HG03175 (cell line): ENCODE results near the gene HLA-DQA1.
A peak's percentile ranks its signal among the peaks of the same experiment; 100 is the strongest.
"Not testable (repeated sequence)": the region's sequence is repeated elsewhere in the genome, so short reads cannot be mapped to it uniquely, and the experiment has no call there.

Source experiments
- ATAC-seq: cut with Tn5 transposase; IDR thresholded peaks from one replicate; pipeline ENCODE4 v1.9.1; 2021; ENCODE audit warnings: mild to moderate bottlenecking, moderate library complexity; ENCODE audit not compliant: unreplicated experiment

Gene HLA-DQA1

DNA sequence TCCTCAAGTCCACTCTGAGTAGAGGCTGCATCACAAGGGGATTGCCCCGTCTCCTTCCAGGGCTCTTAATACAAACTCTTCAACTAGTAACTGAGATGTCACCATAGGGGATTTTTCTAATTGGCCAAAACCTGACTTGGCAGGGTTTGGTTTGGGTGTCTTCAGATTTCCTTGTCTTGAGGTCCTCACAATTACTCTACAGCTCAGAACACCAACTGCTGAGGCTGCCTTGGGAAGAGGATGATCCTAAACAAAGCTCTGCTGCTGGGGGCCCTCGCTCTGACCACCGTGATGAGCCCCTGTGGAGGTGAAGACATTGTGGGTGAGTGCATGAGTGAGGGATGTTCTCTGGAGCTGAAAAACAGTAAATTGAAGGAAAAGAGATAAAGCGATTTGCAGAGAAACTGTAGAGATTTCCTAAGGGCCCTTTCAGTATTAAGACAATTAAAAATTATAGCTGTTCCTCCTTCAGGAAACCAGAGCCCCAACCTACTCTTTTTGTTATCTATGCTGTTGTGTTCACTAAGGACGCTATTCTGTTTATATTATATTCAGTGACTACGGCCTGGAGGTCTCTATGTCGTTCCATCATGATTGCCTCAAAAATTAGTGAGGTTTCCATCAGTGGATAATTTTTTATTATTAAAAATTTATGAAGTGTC lies at the start of gene HLA-DQA1:
Gene HLA-DQA1 (plus strand): TSS at position 188 of the 662 bp plus-strand sequence. CDS start 53 bp downstream, at position 241.
- ATAC-seq: peak; percentile 79

DNA sequence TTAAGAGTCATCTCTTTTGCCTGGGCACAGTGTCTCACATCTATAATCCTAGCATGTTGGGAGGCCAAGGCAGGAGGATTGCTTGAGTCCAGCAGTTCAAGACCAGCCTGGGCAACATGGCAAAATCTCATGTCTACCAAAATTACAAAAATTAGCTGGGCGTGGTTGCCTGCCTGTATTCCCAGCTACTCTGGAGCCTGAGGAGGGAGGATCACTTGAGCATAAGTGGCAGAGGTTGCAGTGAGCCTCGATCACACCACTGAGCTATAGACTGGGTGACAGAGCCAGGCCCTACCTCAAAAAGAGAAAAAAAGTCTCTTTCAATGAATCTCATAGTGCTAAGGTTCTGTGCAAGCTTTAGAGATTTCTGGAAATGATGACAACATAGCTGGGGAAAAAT lies 49.0 kb upstream of the HLA-DQA1 start:
- no peak for ATAC-seq

DNA sequence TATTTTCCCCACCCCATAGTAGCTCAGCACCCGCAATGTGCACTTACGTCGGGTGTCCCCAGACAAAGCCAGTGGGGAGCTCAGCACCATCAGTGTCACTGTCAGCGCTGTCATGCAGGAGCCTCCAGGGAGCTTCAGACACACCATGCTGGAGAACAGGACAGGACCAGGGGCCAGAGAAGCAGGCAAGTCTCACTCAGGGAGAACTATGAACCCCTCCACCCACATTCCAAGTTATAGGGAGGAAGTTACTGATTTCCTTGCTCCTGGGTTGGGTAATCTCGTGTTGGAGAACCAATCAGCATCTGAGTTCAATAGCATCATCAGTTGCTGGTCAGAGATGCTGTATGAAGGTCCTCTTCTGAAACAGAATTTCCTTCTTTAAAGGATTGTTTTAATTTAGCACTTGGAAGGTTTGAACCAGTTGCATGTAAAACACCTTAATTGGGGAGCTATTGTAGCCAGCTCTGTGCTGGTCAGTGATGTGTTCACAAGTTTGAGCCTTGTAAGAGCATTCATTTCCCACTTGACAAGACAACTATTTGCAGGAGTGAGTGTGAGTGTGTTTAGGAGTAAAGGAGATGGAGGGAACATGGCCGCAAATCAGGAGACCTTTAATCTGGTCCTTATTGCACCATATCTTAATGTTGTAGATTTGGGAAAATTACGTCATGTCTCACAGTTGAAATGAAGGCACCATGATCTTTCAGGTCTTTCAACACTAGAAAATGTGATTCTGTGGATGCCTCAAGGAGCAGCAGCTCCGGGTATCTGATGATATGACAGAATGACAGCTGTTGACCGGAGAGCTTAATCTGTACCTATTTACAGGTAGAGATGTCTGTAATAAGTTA lies 47.4 kb upstream of the HLA-DQA1 start, which contains the start of gene HLA-DRB1:
Gene HLA-DRB1 (minus strand): TSS at position 253 of the 854 bp plus-strand sequence. CDS start 106 bp downstream, at position 147.
- peak; percentile 96 for ATAC-seq

DNA sequence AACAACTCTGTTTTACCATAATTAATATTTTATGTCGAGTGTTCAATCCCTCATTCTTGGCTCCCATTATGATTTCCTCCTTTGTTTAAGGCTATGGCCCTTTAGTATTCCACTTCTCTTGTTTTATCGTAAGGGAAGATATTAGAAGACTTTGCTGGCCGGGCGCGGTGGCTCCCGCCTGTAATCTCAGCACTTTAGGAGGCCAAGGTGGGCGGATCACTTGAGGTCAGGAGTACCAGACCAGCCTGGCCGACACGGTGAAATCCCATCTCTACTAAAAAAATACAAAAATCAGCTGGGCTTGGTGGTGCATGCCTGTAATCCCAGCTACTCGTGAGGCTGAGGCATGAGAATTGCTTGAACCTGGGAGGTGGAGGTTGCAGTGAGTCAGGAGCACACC lies 46.5 kb upstream of the HLA-DQA1 start:
- ATAC-seq: not testable (repeated sequence)

DNA sequence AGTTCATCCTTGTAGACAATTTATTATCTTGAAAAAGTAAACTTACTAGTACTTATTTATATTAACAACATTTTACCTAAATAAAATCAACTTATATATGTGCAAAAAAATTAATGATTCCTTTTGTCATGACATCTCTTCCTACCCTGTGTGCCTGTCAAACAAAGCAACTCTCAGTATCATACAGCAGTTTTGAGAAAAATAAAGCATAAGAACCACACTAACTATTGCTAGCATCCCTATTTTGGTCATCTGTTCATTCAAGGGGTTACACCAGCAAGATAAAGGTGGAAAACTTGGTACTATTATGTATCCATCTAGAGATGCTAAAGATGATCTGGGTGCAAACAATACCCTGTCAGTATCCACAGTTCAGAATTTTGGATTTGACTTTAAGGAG lies 40.2 kb upstream of the HLA-DQA1 start:
- no peak for ATAC-seq

DNA sequence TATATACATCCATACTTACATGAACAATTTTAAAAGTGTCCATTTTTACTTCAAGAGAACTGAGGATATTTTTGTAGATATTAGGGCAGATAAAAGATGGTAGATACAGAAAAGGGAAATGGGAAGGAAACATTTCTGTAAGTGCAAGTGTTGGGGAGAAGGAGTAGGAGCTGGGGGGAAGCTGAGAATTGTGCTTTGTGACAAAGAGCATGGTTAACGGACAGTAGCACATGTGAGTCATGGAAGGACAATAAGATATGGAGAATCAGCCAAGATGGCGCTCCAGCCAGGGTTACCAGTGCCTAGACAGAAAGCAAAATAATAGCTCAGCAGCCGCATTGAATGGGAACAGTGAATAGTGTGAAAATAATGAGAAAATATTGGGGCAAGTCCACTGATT lies 34.8 kb upstream of the HLA-DQA1 start:
- ATAC-seq: no peak

DNA sequence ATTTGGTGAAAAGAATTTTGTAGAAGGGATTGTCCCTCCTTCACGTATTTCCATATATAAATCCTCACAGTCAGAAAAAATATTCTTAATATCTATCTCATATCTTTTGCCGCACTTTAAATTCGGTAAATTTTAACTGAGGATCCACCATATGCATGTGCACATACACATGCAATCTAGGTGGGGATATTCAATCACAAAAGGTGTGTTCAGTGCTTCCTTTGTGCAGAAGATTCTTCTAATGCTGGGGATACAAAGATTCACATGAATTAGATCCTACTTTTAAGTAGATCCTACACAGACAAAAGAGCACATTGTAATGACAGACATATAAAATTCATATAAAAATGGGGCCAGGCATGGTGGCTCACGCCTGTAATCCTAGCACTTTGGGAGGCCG lies 34.0 kb upstream of the HLA-DQA1 start:
- no peak for ATAC-seq

DNA sequence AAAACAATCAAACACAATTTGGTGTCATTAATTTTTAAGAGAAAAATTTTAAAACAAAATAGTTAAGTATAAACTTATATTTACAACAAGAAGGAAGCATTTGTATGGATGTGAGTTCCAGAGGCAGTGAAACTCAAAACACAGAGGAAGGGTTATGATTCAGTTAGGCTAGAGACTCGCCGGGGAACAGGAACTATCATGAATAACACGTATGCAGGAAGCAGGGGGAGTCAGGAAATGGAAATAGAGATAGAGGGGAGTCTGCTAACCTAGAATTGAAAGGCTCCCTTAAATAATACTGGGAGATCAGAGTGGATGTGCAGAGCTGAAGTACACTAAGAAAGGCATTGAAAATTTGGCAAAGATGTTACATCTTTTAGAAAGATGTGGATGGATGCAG lies 33.3 kb upstream of the HLA-DQA1 start:
- no peak for ATAC-seq

DNA sequence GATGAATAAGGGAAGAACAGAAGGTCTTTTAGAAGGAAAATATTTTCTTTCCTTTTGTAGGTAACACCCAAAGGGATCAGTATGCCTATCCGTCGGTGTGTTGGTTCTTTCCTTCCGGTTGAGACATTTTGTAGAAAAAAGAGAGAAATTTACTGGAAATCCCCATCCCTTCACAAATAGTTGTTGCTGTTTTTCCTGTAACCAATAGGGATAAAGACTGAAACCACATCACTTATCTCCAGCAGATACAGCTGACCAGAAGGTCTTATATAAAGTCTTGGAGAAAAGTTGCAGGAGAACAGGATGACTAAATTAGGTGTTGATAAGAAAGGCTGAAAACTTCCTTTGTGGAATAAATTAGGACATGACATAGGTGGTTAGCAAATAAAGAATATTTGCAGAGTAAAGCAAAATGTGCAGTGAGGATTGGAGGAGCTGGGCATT lies 32.8 kb upstream of the HLA-DQA1 start:
- no peak for ATAC-seq

DNA sequence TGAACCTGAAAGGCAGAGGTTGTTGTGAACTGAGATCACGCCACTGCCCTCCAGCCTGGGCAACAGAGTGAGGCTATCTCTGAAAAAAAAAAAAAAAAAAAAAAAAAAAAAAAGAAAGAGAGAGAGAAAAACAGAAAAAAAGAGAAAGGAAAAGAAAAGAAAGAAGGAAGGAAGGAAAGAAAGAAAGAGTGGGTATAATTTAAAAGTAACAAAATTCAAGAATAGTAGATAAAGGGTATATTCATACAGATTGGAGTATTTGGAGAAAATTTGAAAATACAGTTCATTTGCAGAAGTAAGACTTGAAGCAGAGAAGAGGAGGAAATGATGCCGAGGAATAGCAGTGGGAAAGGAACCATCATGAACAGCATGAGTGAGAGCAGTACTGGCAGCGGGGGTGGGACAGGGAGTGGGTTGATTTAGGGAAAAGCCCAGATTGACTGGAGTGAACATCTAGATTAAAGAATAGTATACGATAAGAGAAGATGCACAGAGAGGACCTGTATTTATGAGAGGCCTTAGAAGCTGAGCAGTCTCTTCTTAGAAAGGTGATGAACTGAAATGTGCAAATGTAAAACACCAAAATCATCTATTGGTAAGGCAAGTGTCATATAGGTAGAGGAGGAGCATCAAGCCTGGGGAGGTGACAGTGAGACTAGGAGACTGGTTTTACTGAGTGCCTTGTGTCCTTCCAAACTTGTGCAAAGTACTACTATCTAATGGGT lies 29.8 kb upstream of the HLA-DQA1 start:
- no peak for ATAC-seq

DNA sequence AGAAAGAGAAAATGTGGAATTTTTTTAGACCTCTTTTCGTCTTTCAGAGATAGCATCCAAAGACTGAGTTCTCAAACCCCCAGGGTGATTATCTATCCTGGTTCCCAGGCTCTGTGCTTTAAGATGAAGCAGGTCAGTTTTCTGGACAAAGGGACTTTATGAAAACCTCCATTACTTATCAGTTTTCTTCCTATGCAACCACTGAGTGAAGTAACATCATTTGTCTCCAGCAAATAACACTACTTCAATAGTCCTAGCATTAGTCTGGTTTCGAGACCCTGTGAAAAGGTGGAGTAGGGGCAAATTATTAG lies 29.3 kb upstream of the HLA-DQA1 start:
- no peak for ATAC-seq

DNA sequence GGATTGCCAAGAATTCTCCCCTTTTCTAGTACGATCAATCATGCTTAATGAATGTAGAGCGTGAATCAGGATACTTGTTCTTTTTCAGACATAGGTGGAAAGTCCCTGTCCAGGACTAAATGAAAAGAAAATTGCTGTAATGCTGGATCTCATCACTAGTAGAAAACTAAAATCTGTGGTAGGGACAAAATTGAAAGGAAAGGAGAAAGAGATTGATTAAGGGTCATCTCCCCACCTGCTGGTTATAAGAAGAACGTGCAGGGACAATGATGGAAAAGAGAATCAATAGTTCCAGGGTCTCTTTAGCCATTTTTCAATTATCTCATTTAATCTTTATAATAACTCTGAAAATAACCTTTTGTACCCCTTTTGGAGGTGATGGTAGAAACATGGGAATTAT lies 28.8 kb upstream of the HLA-DQA1 start:
- no peak for ATAC-seq

DNA sequence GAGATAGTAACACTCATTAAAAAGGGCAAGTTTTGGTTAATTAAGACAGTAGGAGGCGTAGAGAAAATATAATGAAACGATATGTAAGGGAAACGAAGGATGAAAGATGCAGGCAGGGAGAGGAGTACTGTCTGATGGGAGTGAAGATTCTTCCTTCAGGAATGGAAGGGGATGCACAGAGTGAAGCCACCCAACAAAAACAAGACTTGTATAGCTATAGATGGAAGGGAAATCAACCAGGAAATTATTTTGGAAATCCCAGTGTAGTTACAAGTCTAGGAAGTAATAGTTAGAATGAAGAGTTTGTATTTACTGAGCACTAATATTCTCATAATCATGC lies 27.8 kb upstream of the HLA-DQA1 start:
- peak; percentile 4 for ATAC-seq

DNA sequence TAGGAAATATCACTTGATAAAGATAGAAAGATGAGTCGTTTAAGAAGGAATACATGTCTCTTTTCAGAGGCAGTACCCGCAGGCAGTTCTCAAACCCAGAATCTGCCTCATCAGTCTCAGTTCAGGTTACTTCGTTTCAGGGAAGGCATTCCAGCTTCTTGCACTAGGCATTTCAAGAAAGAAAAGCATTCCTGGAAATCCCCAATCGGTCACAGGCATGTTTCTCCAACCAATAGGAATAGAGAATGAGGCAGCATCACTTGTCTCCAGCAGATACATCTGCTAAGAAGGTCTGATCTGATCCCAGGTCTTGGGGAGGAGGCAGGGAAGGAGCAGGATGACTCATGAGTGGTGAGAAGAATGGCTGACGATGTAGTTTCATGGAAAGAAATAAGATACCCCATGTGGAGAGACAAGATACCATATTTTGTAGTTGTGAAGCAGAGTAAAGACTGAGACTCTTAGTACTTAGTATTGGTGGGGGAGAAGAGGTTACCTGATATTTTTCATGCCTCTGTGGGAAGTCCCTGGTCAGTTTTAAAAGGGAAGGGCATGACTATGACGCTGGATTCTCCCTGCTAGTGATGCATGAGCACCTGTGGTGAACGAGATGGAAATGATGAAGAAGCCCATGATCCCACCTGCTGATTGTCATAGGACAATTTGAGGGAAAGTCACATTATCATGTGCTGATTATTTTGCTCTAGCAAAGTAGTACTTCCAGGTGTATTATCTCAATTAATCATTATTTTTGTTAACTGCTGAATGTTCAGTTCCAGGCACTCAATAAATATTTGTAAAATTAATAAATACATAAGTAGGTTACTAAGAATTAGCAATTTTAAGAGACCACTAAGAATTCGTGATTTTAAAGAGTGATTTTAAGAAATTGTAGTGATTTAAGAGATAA lies 27.2 kb upstream of the HLA-DQA1 start:
- ATAC-seq: peak; percentile 94

DNA sequence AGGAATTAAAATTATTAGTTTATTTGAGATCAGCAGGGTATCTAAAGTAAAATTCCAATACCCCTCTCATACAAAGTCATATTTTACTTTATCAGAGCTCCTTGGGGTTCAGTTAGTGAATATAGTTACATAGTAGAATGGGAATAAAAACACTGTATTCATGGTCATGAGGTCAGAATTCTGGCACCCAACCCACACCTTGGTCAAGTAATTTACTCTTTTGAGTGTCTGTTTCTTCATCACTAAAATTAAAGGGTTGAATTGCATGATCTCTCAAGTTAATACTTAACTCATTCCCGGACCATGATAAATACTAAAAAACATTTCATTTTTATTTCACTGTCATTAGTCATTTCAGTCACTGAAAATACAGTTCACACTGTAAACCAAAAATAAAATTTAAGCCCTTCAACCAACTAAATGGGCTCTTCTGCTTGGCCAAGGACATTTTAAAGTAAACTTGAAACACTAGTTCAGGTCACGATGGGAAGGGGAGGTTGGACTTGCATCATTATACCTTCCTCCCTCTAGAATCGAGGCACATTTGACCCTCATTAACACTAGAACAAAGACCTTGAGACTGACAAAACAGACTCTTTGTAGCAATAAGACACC lies 26.4 kb upstream of the HLA-DQA1 start:
- ATAC-seq: no peak

DNA sequence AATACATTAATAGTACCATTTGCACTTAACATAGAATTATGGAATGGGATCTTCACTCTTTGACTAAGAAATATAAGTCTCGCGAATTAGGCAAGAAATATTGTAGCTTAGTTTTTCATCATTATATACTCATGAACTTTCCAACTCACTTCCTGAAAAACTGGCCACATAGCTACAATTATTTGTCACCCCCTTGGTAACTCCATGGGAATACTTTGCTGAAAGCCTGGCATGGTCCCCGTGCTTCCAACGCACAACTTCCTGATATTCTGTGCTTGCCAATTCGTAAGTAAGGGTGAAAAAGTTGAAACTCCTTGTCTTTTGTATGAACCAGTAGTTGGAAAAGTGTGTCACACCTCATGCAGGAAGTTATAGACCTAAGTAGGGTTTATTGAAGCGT lies 23.7 kb upstream of the HLA-DQA1 start:
- ATAC-seq: no peak

DNA sequence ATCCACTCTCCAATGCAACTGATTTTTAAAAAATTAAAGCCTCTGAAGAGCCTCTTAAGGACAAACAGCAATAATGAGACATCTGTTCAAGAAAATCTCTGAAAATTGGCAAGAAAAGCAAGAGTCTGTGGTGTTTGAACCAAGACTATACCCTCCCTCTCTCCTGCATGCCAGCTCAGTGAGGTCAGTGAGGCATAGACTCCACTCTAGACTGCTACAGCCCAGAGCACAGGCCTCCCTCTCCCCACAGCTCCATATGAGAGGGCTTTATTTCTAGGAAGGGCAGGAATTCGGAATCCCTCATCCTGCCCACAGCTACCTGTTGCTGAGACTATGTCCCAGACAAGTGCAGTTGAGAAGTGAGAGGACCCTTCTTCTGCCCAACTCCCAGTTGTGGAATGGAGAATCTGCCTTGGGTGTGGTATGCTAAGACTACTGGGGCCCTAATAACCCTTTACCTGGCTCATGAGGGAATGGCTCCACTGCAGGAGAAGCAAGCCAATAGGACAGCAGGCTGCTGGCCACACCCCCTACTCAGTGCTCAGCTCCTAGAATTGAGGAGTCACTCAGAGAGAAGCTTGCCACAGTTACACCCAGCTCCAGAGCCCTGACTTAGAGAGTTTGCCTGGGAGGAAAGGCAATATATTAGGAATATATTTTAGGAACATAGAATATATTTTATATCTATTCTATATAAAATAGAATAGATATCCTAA lies 22.7 kb upstream of the HLA-DQA1 start:
- no peak for ATAC-seq

DNA sequence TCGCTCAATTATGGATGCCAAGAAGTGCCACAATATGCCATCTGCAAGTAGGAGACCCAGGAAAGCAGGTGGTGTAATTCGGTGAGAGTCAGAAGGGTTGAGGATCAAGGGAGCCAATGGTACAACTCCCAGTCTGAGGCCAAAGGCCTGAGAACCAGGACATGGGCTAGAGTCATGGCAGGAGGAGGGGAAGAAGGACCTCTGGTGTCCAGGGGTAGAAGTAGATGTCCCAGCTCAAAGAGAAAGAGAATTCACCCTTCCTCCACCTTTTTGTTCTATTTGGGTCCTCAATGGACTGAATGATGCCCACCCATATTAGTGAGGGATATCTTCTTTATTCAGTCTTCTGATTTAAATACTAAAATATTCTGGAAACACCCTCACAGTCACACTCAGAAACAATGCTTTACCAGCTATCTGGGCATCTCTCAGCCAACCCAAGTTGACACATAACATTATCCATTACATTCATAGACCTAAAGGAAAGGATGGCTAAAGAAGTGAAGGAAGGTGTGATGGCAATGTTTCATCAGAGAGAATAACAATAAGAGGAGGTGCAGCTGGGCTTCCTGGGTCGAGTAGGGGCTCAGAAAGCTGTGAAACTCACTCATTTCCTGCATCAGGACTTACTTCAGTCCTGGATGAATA lies 21.2 kb upstream of the HLA-DQA1 start:
- no peak for ATAC-seq

DNA sequence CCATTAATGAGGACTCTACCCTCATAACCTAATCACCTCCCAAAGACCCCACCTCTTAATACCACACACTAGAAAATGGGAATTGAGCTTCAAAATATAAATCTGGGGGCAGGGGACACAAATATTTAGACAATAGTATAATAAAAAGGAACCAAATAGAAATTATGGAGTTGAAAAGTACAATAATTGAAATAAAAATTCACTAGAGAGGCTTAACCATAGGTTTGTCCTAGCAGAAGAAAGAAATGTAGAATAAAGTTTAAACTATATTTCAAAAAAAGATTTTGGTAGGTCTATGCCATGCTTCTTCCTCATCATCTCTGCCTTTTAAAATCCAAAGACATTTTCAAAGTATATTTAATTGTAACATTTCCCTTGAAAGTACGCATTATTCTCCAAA lies 19.5 kb upstream of the HLA-DQA1 start:
- no peak for ATAC-seq
